ENCODE data around the gene LIN52.

LIN52 gene

DNA sequence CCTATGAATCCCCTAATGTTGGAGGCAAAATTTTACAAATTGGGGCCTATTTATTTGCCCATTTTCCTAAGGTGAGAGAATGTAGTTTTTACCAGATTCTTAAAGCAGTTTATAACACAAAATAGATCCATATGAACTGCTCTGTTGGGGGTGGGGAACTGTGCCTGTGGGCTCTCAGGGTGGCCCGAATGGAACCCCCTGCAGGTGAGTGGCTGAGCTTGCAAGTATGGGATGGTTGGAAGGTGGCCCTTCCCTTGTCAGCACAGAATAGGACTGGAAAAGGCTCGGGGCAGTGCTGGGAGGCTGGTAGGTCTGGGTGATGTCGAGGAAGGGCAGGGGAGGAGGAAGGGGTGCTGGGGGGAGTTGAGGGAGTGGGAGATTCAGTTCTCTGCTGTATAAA, 159.4 kb downstream of the LIN52 start:
- Histone ChIP-seq H3K36me3 (ENCODE audit: insufficient read depth, low read length) (no peaks in the 10 kb centered on the region), H3K9me3 (ENCODE audit: insufficient read depth, low read length, severe bottlenecking) (no peaks in the 10 kb centered on the region), H3K4me1 (ENCODE audit: insufficient read depth, low read length) (no peaks in the 10 kb centered on the region), H3K9ac (ENCODE audit: low read depth, low read length) (no peak overlapping the region), H3K4me3 (ENCODE audit: low read depth in 1 of 2, low read length in 2 of 2) (no peak overlapping the region), H3K4me2 (ENCODE audit: insufficient read depth, low read length) (no peak overlapping the region), H3K27ac (ENCODE audit: low read length) (no peak overlapping the region), H3K79me2 (ENCODE audit: insufficient read depth, low read length) (no peaks in the 10 kb centered on the region), H4K20me1 (ENCODE audit: insufficient read depth, low read length) (no peaks in the 10 kb centered on the region), H2AFZ (ENCODE audit: low read depth, low read length) (no peak overlapping the region), H3K27me3 (ENCODE audit: insufficient read depth, low read length, poor library complexity) (peaks cover 15% of the 10 kb centered on the region)
- no peak for TF ChIP-seq EZH2 (IDR thresholded peaks at IDR 0.05; ENCODE audit: borderline replicate concordance, low read depth, low read length, severe bottlenecking)
- peak; percentile 26 for TF ChIP-seq CTCF (IDR thresholded peaks at IDR 0.05; ENCODE audit: borderline replicate concordance, extremely low read depth, low read length, poor library complexity, severe bottlenecking)
- DNase-seq, result no peak
- ATAC-seq (ENCODE audit: insufficient read depth, low read depth), result no peak

GRCh38 chr14:74245292-74245691, 160.5 kb downstream of the LIN52 start:
- no peak overlapping the region for H3K4me2 ChIP-seq (ENCODE audit: insufficient read depth, low read length)
- H3K9ac ChIP-seq (ENCODE audit: low read depth, low read length), result no peak overlapping the region
- ATAC-seq (ENCODE audit: insufficient read depth, low read depth) (no peak), DNase-seq (no peak)
- no peak overlapping the region for H3K4me3 ChIP-seq (ENCODE audit: low read depth in 1 of 2, low read length in 2 of 2)
- no peak overlapping the region for H2AFZ ChIP-seq (ENCODE audit: low read depth, low read length)
- H3K27me3 ChIP-seq (ENCODE audit: insufficient read depth, low read length, poor library complexity), result peaks cover 15% of the 10 kb centered on the region
- TF ChIP-seq EZH2 (IDR thresholded peaks at IDR 0.05; ENCODE audit: borderline replicate concordance, low read depth, low read length, severe bottlenecking) (no peak), CTCF (IDR thresholded peaks at IDR 0.05; ENCODE audit: borderline replicate concordance, extremely low read depth, low read length, poor library complexity, severe bottlenecking) (no peak)
- H4K20me1 ChIP-seq (ENCODE audit: insufficient read depth, low read length), result no peaks in the 10 kb centered on the region
- H3K27ac ChIP-seq (ENCODE audit: low read length), result no peak overlapping the region
- H3K9me3 ChIP-seq (ENCODE audit: insufficient read depth, low read length, severe bottlenecking), result no peaks in the 10 kb centered on the region
- H3K4me1 ChIP-seq (ENCODE audit: insufficient read depth, low read length), result no peaks in the 10 kb centered on the region
- no peaks in the 10 kb centered on the region for H3K79me2 ChIP-seq (ENCODE audit: insufficient read depth, low read length)
- H3K36me3 ChIP-seq (ENCODE audit: insufficient read depth, low read length), result no peaks in the 10 kb centered on the region

DNA sequence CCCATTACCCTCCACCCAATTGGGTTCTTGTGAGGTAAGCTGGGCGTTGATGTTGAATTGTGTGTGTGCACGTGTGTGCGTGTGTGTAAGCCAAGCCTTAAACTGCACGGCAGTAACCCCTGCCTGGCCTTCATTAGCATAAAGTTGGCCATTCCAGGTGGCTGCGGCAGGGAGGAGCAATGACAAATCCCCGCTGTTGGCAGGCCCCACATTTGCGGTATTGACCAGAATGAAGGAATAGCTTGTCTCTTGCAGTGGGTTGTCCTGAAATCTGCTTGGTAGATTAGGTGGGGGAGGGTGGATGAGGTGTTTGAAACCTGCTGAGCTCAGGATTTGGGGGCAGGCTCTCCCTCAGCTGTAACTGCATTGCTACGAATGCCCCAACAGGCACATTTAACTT, 161.8 kb downstream of the LIN52 start:
- Histone ChIP-seq H2AFZ (ENCODE audit: low read depth, low read length) (no peak overlapping the region), H3K4me1 (ENCODE audit: insufficient read depth, low read length) (peaks cover 7% of the 10 kb centered on the region), H3K27ac (ENCODE audit: low read length) (no peak overlapping the region), H3K4me3 (ENCODE audit: low read depth in 1 of 2, low read length in 2 of 2) (no peak overlapping the region), H3K9me3 (ENCODE audit: insufficient read depth, low read length, severe bottlenecking) (no peaks in the 10 kb centered on the region), H3K79me2 (ENCODE audit: insufficient read depth, low read length) (no peaks in the 10 kb centered on the region), H3K36me3 (ENCODE audit: insufficient read depth, low read length) (no peaks in the 10 kb centered on the region), H3K9ac (ENCODE audit: low read depth, low read length) (no peak overlapping the region), H3K4me2 (ENCODE audit: insufficient read depth, low read length) (no peak overlapping the region), H4K20me1 (ENCODE audit: insufficient read depth, low read length) (no peaks in the 10 kb centered on the region), H3K27me3 (ENCODE audit: insufficient read depth, low read length, poor library complexity) (peaks cover 15% of the 10 kb centered on the region)
- DNase-seq (no peak), ATAC-seq (ENCODE audit: insufficient read depth, low read depth) (no peak)
- TF ChIP-seq CTCF (IDR thresholded peaks at IDR 0.05; ENCODE audit: borderline replicate concordance, extremely low read depth, low read length, poor library complexity, severe bottlenecking) (no peak), EZH2 (IDR thresholded peaks at IDR 0.05; ENCODE audit: borderline replicate concordance, low read depth, low read length, severe bottlenecking) (no peak)

DNA sequence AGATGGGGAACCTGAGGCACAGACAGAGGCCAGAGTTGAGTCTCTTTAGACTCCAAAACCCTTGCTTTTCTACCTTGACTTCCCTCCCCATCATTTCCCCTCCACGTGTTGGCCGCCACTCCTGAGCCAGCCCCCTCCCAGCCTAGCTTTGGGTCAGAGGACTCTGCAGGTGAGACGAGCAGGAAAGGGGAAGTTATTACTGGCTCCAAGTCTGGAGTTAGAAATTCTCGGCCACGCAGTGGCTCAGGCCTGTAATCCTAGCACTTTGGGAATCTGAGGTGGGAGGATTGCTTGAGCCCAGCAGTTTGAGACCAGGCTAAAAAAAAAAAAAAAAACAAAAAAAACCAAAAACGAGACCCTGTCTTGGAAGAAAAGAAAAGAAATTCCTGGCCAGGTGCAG, 163.3 kb downstream of the LIN52 start:
- H3K4me3 ChIP-seq (ENCODE audit: low read depth in 1 of 2, low read length in 2 of 2), result no peak overlapping the region
- ATAC-seq (ENCODE audit: insufficient read depth, low read depth) (no peak), DNase-seq (no peak)
- H3K36me3 ChIP-seq (ENCODE audit: insufficient read depth, low read length), result no peaks in the 10 kb centered on the region
- no peak overlapping the region for H3K4me2 ChIP-seq (ENCODE audit: insufficient read depth, low read length)
- H2AFZ ChIP-seq (ENCODE audit: low read depth, low read length), result no peak overlapping the region
- H3K4me1 ChIP-seq (ENCODE audit: insufficient read depth, low read length), result peaks cover 11% of the 10 kb centered on the region
- no peaks in the 10 kb centered on the region for H3K9me3 ChIP-seq (ENCODE audit: insufficient read depth, low read length, severe bottlenecking)
- no peaks in the 10 kb centered on the region for H4K20me1 ChIP-seq (ENCODE audit: insufficient read depth, low read length)
- no peaks in the 10 kb centered on the region for H3K79me2 ChIP-seq (ENCODE audit: insufficient read depth, low read length)
- peaks cover 13% of the 10 kb centered on the region for H3K27me3 ChIP-seq (ENCODE audit: insufficient read depth, low read length, poor library complexity)
- TF ChIP-seq EZH2 (IDR thresholded peaks at IDR 0.05; ENCODE audit: borderline replicate concordance, low read depth, low read length, severe bottlenecking) (no peak), CTCF (IDR thresholded peaks at IDR 0.05; ENCODE audit: borderline replicate concordance, extremely low read depth, low read length, poor library complexity, severe bottlenecking) (no peak)
- H3K9ac ChIP-seq (ENCODE audit: low read depth, low read length), result no peak overlapping the region
- no peak overlapping the region for H3K27ac ChIP-seq (ENCODE audit: low read length)

Measured in DND-41 (cell line).